Measurements from ENCODE around the gene BTBD6.
"Not testable (repeated sequence)": the region's sequence is repeated elsewhere in the genome, so short reads cannot be mapped to it uniquely, and the experiment has no call there.

The BTBD6 gene

DNA sequence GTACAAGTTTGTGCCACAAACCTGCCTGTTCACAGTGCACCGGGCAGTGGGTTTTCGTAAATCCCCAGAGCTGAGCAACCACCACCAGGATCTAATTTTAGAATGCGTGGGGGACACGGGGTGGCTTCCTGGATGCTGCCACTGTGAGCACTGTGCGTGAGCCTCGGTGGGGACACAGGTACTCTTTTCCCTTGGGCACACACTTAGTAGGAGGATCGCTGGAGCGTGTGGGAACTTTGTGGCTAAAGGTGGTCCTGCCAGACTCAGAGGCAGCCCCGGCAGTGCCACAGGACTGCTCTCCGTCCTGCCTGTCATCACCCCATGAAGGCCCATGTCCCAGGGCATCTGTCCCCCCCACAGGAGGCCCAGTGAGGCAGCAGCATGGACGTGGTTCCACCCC, 21.1 kb downstream of the BTBD6 start:
- DNase-seq (ENCODE audit: low spot score): no peak

DNA sequence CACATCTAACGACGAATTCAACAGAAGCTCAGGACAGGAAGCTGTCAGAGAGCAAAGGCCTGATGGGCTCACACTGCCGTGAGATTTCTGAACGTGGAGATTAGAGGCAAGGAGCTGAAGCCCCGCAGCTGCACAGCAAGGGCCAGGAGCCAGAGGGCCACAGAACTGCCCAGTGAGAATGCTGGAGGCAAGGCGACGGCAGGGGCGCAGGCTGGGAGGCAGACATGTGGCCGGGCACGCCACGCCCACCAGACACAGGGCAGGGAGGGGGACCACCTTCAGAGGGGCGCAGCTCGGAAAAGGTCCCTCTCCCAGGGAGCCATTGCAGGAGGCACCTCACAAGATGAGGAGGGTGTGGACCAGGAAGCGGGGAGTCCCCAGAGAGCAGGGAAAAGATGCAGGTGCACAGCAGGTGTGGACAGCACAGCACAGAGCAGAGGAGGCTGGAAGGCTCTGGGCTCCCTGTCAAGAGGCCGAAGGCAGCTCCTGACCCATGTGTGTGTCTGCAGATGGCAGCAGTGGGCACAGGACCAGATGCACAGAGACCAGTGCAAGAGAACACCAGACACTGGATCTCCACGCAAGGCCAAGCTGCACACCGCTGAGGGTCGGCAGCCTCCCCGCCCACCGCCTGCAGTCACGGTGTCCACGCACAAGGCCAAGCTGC, 23.0 kb downstream of the BTBD6 start:
- DNase-seq (ENCODE audit: low spot score): no peak

DNA sequence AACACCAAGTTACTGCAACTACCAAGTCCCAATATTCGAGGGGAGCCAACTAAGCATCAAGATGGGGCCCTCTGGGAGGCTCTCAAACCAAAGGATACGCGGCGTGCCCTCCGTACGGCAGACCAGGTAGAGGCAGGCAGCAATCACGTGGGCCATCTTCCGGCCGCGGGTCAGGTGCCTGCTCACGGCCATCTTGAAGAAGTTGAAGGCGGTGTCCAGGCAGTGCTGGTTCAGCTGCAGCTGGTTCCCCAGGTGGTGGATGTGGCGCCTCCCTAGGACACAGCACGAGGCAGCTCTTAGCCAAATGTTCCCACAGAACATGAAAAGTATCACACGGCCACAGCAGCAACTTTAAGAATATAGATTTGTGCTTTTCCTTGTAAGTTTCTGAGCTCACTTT, 24.3 kb downstream of the BTBD6 start:
- DNase-seq (ENCODE audit: low spot score): no peak

DNA sequence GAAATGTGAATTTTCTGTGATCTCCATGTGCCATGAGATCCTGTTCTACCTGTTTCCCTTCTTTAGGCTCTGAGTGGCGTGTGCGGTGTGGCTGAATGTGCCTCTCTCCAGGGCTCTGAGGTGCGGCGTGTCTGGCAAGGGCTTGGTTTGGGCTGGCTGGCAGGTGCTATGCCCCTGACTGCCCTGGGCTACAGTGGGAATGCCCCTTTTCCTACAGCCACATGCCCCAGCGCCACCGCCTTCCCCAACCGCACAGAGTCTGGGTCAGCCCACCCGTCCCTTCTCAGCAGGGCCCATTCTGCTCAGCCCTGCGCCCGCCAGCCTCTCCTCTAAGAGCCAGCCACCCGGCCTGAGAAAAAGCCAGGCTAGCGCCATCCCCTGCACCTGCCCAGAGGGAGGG, 24.7 kb downstream of the BTBD6 start:
- no peak for DNase-seq (ENCODE audit: low spot score)

DNA sequence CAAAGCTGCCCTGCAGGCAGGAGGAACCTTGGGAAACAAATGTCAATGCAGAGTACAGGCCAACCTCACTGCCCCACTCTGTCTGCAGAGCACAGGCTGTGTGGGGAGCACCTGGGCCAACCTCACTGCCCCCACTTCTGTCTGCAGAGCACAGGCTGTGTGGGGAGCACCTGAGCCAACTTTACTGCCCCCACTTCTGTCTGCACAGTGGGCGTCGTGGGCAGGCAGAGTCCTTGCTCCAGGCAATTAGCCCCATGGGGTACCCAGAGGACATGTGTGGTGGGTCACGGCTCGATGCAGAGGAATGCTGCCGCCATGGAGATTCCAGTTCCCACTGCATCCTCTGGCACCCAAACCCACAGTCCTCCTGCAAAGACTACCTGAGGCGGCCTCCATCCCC, 26.3 kb downstream of the BTBD6 start:
- DNase-seq (ENCODE audit: low spot score): no peak

DNA sequence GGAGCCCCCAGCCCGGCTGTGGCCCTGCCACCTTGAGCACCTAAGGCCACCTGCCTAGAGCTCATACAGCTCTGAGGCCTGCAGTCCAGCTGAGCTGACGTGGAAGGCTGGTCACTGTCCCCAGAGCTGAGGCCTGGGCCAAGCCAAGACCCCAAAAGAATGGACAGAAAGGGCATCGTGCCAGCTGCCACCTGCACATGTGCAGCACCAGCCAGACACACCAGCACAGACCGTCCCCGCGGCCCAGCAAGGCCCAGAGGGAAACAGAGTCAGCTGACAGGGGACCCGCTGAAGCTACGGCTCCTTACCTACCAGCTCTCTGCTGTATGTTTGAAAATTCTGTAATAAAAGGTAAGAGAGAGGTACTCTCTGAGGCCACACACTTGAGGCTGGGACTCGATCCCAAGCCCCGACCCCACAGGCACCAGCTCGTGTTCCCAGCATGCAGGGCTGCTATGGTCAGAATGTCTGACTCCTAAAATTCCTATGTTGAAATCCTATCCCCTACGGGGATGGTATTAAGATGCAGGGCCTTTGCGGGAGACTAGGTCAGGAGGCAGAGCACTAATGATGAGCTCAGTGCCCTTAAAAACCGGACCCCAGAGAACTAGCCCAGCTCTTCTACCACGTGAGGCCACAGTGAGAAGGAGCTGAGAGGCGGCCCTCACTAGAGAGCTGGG, 27.1 kb downstream of the BTBD6 start:
- no peak for DNase-seq (ENCODE audit: low spot score)

DNA sequence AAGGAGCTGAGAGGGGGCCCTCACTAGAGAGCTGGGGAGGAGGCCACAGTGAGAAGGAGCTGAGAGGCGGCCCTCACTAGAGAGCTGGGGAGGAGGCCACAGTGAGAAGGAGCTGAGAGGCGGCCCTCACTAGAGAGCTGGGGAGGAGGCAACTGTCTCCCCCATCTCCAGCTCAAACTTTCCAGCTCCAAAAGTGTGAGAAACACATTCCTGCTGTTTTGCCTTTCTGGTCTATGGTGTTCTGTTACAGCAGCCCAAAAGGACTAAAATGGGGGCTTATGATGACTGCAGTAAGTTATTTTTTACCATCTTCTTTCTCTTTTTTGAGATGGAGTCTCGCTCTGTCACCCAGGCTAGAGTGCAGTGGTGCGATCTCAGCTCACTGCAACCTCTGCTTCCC, 29.1 kb downstream of the BTBD6 start:
- not testable (repeated sequence) for DNase-seq (ENCODE audit: low spot score)

DNA sequence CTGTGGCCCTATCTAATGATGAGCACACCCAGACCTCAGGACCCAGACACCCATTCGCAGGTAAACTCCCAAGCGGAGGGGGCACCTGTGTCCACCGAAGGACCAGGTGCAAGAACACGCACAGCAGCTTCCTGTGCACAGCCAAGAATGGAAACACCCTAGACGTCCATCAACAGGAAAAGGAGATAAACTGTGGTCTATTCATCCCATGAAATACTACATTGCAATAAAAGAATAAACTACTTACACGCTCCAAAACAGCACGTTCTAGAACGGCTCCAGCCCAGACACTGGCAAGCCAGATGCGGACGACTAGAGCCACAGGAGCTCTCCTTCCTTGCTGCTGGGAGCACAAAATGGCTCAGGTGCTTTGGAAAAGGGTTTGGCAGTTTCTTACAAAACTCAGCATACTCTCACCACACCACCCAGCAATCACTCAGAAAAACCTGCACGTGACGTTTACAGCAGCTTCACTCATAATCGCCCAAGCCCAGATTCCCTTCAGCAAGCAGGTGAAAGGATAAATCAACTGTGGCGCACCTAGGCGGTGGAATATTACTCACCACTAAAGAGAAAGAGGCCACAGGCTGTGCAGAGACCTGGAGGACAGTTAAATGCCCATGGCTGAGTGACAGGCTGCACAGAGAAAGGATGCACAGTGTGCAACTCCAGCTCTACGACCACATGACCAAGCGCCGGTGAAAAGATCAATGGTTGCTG, 31.5 kb downstream of the BTBD6 start:
- DNase-seq (ENCODE audit: low spot score): no peak

DNA sequence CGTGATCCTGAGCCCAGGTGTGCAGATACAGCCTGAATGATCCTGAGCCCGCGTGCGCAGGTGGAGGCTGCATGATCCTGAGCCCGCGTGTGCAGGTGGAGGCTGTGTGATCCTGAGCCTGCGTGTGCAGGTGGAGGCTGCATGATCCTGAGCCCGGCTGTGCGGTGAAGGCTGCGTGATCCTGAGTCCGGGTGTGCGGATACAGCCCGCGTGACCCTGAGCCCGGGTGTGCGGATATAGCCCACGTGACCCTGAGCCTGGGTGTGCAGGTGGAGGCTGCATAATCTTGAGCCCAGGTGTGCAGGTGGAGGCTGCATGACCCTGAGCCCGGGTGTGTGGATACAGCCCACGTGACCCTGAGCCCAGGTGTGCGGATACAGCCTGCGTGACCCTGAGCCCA, 32.2 kb downstream of the BTBD6 start:
- no peak for DNase-seq (ENCODE audit: low spot score)

DNA sequence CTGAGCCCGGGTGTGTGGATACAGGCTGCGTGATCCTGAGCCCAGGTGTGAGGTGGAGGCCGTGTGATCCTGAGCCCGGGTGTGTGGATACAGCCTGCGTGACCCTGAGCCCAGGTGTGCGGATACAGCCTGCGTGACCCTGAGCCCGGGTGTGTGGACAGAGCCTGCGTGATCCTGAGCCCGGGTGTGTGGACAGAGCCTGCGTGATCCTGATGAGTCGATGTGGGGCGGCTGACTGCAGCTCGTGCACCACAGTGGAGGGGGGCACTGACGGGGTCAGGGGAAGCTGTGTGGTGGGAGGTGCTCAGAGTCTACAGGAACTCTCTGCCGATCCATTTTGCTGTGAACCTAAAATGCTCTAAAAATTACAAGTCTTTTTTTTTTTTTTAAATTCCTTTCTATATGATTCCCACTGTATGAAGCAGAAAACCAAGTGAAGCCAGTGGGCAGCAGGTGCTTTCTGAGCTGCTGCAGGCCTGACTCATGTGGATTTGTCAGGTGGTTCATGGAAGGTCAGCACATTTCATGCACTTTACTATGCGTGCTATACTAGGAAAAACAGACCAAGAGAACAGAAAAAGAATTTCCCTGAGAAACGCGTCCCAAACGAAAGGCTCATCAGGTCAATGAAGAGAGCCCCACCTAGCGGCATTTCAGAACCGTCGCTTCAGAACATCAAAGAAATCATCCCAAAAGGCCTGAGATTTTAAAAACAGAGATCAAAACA, 33.2 kb downstream of the BTBD6 start:
- DNase-seq (ENCODE audit: low spot score): no peak

DNA sequence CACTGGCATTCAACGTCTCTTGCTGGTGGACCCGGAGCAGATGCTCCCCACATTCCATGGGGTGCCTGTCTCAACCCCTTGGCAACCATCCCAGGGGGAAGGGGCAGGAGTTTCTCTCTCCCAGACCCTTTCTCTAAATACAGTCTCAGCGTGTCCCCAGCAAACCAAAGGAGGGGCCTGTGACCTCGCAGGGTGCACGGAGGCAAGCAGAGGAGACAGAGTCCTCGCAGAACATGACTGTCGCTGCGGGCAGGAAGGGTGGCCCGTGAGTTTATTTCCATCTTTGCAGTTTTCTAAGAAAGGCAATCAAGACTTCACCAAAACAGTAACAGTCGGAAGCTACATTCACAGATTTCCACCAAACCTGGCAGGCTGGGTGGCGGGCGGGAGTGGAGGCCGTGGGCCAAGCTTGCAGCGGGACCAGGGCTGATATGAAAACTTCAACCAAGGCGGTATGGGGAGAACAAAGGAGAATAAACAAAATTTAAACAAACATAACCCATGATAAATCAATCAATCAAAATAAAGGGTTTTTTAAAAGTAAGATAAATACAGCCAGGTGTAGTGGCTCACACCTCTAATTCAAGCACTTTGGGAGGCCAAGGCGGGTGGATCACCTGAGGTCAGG, 33.9 kb downstream of the BTBD6 start:
- DNase-seq (ENCODE audit: low spot score): no peak

DNA sequence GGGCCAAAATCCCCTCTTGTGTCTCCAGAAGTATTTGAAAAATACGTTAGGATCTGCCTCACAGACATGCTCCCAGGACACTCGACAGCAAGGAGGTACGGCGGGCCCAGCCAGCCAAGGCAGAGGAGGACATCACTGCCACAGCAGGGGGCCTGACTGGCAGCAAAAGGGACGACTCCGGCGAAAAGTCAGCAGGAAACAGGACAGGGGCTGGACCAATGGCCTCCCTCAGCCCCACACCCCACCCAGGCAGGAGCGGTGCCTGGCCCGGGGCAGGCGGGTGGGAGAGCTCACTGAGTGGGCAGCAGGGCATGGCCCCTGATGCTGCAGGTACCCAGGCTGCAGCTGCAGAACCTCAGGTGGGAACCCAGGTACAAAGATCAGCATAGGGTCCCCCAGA, 34.7 kb downstream of the BTBD6 start:
- DNase-seq (ENCODE audit: low spot score): no peak

DNA sequence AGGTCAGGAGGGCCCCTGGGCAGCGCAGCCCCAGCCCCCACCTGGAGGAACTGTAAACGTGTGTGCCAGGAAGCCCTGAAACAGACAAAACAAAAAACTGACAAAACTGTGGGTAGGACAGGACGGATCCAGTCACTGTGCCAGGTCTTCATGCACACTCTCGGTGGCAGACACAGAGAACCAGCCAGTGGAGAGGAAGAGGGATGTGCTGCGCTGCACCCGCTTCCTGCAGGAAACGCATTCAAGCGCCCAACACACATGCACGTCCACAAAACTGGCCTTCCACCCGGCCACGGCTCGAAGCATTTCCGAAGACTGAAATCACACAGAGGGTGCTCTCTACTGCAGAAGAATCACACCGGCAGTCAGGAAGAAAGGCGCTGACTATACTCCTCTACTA, 35.6 kb downstream of the BTBD6 start:
- DNase-seq (ENCODE audit: low spot score): no peak

DNA sequence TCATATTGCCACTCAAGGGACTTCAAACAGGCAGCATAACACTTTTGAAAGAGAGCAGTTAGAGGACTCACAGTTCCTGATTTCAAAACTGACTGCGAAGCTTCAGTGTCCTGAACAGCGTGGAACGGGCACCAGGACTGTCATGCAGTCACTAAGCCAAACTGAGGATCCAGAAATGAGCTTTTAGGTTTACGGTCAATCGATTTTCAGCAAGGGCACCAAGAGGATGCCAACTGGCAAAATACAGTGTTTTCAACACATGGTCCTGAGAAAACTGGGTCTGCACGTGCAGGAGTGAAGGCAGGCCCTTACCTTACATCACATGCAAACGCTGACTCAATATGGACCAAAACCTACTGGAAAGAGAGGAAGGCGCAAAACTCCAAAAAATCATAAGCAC, 36.8 kb downstream of the BTBD6 start:
- DNase-seq (ENCODE audit: low spot score): no peak

DNA sequence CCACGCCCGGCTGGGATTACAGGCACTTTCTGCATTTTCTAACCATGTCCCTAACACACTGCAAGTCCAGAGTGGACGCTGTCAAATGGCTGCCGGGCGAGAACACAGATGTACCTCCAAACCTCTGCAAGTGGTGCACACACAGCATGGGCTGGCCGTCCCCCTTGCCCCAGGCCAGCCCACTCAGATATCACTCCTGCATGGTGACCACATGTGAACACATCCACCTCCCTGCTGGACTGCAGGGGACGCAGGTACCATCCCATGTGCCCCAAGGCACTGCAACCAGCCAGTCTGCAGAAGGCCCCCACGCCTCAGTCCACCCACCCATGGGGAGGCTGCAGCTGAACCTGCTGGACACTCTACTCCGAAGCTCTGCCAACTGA, 38.4 kb downstream of the BTBD6 start:
- DNase-seq (ENCODE audit: low spot score): no peak

DNA sequence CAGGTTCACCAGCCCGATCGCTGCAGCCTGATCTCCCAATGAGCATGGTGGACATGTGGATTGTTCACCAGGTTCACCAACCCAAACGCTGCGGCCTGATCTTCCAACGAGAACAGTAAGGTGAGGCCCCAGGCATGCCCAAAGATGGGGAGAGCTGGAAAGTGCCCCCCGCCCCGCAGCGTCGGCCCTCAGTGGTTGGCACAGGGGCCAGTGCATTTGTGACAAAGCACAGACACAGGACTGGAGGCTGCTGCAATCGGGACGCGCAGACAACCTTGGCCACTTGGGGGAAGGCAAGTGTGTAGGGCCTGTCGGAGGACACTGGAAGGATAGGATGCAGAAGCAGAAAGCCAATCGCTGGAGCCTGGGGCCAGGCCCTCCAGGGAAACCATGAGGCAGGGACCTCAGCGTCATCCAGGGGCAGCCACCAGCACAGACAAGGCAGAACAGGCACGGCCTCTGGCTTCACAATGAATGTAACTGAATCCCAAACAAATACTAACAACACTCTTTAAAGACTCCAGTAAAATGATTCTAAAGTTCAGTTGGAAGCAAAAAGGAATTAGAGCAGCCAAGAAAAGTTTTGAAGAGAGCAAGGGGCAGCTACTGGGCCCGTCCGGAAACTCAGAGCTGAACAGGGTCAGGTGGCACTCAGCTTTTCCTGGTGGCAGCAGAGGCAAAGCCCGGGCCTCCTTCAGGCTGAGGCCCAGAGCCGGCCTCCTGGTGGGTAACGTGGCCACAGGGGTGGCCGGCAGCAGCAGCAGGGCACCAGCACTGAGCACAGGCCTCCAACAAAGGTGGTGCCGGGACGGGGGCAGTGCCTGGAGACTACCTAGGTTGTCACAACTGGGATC, 39.1 kb downstream of the BTBD6 start:
- DNase-seq (ENCODE audit: low spot score): no peak

DNA sequence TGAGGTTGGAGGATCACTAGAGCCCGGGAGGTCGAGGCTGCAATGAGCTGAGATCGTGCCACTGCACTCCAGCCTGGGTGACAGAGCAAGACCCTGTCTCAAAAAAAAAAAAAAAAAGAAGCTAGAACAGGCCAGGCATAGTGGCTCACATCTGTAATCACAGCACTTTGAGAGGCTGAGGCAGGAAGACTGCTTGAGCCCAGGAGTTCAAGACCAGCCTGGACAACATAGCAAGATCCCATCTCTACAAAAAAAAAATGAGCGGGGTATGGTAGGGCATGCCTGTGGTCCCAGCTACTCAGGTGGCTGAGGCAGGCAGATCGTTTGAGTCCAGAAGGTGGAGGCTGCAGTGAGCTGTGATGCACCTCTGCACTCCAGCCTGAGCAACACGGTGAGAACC, 40.6 kb downstream of the BTBD6 start:
- DNase-seq (ENCODE audit: low spot score): not testable (repeated sequence)

DNA sequence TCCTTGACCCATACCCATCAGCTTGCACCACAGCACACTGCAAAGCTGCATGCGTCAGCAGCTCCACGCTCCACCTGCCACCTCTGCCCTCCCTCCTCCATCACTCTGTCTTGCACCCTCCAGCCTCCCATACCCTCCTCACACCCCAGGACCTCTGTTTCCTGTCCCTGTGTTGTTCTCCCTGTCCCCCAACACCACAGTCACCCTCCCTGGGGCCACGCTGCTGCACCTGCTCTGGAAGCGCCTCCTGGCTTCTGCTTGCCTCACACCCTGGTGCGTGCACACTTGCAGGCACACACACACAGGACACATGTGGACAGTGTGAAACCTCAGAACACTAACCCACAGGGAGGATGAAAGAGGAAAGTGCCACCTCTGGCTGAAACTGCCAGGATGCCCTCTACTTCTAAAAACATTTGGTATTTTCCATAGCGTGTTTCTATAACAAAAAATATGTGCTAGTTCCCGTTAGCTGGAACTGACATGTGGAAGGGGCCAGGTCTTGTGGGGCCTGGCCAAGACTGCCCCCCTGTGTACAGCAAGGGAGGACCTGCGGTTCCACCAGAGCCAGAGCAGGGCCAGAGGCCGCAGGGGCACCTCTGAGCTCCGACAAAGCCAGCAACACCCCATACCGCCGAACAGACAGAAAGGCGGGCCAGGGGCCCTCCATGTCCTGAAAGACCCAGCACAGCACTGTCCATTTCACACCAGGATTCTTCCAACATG, 42.5 kb downstream of the BTBD6 start:
- no peak for DNase-seq (ENCODE audit: low spot score)

DNA sequence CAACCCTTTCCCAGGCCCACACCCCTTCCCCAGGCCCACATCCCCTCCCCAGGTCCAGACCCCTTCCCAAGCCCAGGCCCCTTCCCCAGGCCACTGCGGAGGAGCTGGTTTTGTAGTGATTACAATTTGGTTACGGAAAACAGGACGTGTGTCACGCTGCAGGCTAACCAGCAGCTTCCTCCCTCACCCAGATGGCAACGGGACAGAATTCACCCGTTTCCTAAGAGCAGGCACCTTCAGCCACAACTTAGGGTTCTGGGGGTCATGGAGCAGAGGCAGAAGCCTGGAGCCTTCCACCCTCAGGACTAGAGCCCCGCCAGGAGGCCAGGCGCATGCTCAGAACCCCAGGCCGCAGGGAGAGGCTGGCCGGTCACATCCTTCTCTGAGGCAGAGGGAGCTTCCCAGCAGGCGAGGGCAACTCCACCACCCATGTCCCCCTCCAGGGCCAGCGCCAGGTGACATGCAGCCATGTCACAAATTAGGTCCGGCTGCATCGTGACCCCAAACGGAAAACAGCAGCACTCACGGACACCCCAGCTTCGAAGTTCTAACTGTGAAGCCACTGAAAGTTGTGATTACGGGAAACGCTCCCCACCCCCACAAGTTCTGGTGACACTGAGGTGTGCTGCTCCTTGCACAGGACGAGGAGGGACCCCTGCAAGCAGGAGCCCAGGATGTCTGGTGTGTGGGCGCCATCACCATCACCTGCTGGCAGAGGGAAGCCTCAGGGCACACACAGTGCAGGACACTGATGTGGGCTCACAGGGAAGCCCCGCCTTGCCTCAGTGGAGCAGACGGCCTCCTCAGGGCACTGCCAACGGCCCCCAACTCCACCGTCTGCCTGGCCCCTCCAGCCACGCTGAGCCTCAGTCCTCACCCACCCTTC, 44.7 kb downstream of the BTBD6 start:
- DNase-seq (ENCODE audit: low spot score): no peak

DNA sequence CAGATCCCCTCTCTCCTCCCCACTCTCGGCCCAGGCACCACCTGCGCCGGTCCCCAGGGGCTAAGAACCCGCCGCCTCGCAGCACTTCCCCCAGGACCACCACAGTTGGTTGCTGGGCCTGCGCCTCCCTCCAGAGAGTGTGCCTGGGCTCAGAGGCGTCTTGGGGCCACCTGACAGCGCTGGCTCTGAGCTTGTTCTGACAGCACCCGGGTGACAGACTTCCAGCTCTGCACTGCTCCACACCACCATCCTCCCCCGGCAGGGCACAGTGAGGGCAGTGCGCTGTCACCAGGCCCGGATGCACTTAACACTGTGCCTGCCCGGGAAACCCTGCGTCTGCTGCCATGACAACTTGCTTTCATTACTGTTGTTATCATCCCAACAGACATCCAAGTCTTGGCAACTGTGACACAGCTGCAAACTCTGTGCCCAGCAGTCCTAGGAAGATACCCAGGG, 45.8 kb downstream of the BTBD6 start:
- DNase-seq (ENCODE audit: low spot score): no peak
